Stimulated activated CD8-positive, alpha-beta memory T cell treated with anti-CD3 and anti-CD28 coated beads, Interleukin-4, amount 100 ng/mL, for 48 hours (primary cell): Measurements from ENCODE around the gene ANXA11.
A peak's percentile ranks its signal among the peaks of the same experiment; 100 is the strongest.
"Not testable (repeated sequence)": the region's sequence is repeated elsewhere in the genome, so short reads cannot be mapped to it uniquely, and the experiment has no call there.

Experiments
- DNase-seq: peaks from one replicate; pipeline ENCODE4 v3.0.0-alpha.2; 2020

Gene ANXA11

GRCh38 chr10:80144067-80144695 is 61.2 kb downstream of the ANXA11 start:
- peak; percentile 50 for DNase-seq

GRCh38 chr10:80141696-80142460 is 63.5 kb downstream of the ANXA11 start:
- no peak for DNase-seq

- DNase-seq: no peak
These were observed 65.1 kb downstream of the ANXA11 start for GRCh38 chr10:80140251-80140650.

GRCh38 chr10:80139265-80139664 is 66.1 kb downstream of the ANXA11 start:
- DNase-seq: no peak

- no peak for DNase-seq
These were observed 67.4 kb downstream of the ANXA11 start for GRCh38 chr10:80137920-80138319.

- no peak for DNase-seq
These were observed 68.1 kb downstream of the ANXA11 start for GRCh38 chr10:80137031-80137862.

- DNase-seq: no peak
These were observed 69.2 kb downstream of the ANXA11 start for GRCh38 chr10:80136134-80136571.

- not testable (repeated sequence) for DNase-seq
These were observed 71.7 kb downstream of the ANXA11 start for GRCh38 chr10:80133687-80134086.

- DNase-seq: no peak
These were observed 72.1 kb downstream of the ANXA11 start for GRCh38 chr10:80133206-80133605.

- DNase-seq: no peak
These were observed 72.8 kb downstream of the ANXA11 start, which contains the start of gene PLAC9 for GRCh38 chr10:80132299-80133139. Gene PLAC9 (plus strand): TSS chr10:80132730. CDS start chr10:80132763, 33 bp downstream.

GRCh38 chr10:80131499-80131901 is 73.8 kb downstream of the ANXA11 start:
- no peak for DNase-seq

GRCh38 chr10:80126876-80127275 is 78.5 kb downstream of the ANXA11 start:
- no peak for DNase-seq

- no peak for DNase-seq
These were observed 82.6 kb downstream of the ANXA11 start for GRCh38 chr10:80122746-80123145.

GRCh38 chr10:80122110-80122710 is 83.1 kb downstream of the ANXA11 start:
- no peak for DNase-seq

- DNase-seq: no peak
These were observed 86.7 kb downstream of the ANXA11 start for GRCh38 chr10:80118669-80119068.

- DNase-seq: no peak
These were observed 94.4 kb downstream of the ANXA11 start for GRCh38 chr10:80110986-80111385.

GRCh38 chr10:80108576-80109239 is 96.6 kb downstream of the ANXA11 start:
- no peak for DNase-seq

GRCh38 chr10:80104066-80104926 is 101.0 kb downstream of the ANXA11 start:
- no peak for DNase-seq
